ENCODE data around the gene DPYD.
"Not testable (repeated sequence)": the region's sequence is repeated elsewhere in the genome, so short reads cannot be mapped to it uniquely, and the experiment has no call there.

The DPYD gene

DNA sequence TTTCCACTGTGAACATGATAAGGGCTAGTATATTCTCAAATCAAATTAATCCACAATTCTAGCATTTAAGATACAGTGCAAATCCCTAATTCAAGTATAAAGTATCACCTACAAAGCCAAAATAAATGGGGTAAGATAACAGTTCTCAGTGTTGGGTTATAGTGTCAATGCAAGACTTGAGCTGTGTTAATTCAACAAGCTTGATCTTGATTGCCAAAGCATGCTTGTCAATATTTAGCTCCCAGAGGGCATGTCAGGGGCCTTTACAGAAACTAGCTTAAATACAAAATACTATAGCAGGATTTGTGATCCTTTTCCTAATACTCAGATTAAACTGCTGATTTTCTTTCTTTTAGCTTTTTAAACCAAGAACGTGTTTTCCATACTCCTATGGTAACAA lies 658.0 kb downstream of the DPYD start:
- no peak for DNase-seq

DNA sequence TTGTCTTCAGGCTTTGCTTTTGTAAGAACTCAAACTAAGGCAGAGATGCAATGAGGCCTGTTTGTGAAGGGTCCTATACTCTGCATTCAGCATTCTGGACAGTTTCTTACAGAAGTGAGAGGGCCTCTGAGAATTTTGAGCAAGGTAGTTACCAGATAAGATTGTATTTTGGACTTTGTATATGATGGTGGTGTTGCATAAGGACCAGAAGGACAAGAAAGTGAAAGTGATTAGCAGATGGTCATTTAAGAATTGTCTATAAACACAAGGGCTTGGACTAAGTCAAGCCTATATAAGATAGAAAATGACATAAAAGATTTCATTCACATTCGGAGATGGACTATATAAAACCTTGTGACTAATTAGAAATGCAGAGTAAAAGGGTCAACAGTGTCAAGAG lies 662.2 kb downstream of the DPYD start:
- no peak for DNase-seq

DNA sequence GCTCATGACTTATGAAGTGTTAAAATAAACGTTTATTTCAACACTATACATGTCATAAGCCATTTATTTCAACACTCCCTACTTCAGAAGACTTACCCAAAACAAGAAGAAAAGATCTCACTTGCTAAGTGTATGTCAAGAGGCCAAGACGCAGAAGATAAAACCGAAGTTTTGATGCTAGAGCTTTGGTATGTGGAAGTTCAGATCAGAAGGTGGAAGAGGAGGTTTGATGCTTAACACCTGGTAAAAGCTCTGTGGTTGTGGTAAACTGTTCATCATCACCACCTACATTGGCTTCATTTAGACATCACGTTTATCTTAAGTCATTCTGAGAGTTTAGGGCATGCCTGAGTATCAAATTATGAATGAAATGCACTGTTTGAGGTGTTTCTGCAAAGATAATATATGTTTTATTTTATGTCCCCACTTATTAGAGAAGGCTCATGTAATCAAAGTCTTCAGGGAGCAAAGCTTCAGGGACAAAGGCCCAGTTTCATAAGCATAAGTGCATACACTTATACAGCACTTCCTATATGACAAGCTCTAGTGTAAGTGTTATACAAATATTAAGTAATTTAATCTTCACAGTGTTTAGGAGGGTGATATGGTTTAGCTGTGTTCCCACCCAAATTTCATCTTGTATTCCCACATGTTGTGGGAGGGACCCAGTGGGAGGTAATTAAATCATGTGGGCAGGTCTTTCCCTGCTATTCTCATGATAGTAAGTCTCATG lies 665.9 kb downstream of the DPYD start:
- DNase-seq = peak; percentile 3

GRCh38 chr1:97252925-97253324 lies 667.9 kb downstream of the DPYD start:
- DNase-seq = no peak

DNA sequence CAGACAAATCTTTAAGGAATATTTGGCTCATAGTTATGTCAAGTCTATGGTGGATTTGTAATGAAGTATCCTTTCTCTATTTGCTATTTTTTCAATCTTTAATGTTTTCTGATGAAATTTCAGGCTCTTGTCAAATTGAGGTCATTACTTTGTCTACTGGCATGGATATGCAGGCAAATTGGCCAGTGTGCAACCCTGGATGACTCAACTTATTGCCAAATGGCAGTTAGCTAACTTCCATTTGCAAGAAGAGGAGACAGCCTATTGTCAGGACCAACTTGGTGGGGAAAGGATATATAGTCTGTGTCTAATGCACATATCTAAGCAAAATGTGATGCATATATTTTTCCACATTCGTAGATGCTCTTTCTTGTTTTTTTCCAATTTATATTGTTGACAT lies 668.8 kb downstream of the DPYD start:
- peak; percentile 67 for DNase-seq

- peak; percentile 30 for DNase-seq
Observed at GRCh38 chr1:97247196-97247595, 673.6 kb downstream of the DPYD start.

GRCh38 chr1:97245682-97246081 lies 675.2 kb downstream of the DPYD start:
- DNase-seq = no peak

DNA sequence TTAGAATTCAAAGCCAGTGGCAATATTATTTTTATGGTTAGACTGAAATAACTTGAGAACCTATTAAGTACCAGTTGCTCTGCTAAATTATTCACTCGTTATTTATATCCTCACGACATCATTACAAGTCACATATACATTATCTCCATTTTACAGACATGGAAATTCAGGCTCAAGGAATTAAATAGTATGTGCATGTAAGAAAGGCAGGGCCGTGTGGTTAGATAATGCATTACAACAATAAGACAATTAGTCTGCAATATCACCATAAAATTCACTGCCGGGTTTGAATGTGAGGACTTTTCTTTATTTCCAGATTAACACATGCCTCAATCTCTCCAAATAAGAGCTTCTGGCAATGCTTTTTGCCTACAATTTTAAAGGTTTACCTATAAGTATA lies 675.8 kb downstream of the DPYD start:
- no peak for DNase-seq

GRCh38 chr1:97243973-97244560 lies 676.8 kb downstream of the DPYD start:
- DNase-seq = peak; percentile 31

DNA sequence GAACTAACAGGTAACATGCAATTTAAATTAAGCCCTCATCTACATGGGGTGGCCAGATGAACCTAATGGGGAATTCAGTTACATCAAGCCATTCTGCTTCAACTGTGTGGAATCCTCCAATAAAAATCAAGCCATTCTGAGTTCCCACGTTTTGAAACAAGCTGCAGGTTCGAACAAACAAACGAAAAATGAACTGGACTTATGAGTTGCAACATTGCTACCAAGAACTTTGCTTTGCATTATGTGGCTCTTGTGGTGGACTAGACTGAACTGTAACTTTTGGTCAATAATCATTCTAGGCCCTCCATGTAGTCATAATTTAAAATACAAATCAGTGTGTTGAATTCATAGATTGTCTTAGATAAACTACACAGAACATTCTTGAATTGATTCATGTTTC lies 682.0 kb downstream of the DPYD start:
- no peak for DNase-seq

DNA sequence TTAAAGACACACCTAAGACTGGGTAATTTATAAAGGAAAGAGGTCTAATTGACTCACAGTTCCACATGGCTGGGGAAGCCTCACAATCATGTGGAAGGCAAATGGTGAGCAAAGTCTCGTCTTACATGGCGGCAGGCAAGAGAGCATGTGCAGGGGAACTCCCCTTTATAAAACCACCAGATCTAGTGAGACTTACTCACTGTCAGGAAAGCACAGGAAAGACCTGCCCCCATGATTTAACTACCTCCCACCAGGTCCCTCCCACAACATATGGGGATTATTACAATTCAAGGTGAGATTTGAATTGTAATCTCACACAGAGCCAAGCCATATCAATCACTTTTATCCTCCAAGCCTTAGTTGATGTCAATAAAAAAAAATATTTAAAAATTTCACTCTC lies 689.5 kb downstream of the DPYD start:
- not testable (repeated sequence) for DNase-seq

DNA sequence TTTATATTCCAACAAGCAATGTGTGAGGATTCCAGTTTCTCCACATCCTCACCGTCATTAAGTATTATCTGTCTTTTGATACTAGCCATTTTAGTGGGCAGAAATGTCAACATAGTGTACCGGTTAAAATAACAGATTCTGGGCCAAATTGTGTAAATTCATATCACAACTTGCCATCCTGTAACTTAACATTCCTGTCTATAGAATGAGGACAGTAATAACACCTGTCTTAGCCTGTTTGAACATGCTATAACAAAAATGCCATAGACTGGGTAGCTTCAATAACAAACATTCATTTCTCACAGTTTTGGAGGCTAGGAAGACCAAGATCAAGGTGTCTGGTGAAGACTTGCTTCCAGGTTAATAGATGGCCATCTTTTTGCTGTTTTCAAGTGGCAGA lies 708.2 kb downstream of the DPYD start:
- no peak for DNase-seq

GRCh38 chr1:97210307-97210706 lies 710.5 kb downstream of the DPYD start:
- DNase-seq = no peak

DNA sequence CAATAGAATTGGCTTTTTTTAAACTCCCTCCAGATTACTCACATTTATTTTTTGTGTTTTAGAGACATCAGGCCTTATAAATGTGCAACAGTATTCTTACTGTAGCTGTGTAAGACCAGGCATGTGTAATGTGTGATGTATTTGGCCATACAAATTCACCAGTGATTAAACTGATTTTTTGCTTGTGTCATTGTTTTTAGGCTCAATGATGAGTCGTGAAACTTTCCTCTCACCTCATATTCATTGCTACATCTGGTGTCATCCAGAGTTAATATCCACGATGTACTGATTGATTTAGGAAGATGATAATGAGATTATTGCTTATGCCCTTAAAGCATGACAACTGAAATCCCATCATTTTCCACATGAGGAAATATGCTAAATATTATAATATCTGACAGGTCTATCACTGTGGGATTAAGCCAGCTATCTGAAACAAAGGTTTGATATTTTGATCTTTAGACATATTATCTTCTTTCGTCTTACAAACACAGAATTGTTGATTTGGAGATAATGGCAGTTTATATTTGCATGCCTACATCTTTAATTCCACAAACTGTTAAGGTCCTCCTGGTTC lies 711.4 kb downstream of the DPYD start:
- peak; percentile 7 for DNase-seq

DNA sequence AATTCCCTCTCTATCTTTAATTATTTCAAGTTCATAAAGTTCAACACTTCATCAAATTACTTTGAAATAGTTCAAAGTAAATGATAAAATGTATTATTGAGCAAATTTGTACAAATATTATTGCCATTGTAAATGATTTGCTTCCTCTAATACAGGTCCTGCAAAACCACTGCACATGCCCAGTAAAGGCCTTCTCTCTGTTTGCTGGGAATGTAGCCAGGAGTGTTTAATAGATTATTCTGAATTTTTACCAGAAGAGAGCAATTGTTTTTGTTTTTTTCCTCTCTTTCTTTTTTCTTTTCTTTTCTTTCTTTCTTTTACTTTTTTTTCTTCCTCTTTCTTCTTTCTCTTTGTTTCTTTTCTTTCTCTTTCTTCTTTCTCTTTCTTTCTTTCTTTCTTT lies 713.0 kb downstream of the DPYD start:
- no peak for DNase-seq

DNA sequence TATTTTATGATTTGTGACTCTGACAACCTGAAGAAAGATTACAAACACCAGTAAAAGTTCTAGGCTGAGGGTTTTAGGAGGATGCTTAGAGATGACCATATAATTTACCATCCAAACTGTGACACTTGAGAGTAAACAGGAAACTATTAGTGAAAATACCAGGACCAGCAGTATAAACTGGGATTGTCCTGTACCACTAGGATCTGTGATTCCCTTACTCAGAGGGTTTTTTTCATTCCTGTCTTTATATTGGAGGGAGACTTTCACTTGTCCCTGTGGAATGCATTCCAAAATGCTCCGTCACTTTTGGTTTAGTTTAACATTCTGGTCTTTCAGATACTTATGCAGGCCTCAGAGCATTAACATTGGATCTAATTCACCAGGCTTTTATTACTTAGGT lies 716.4 kb downstream of the DPYD start:
- peak; percentile 69 for DNase-seq

DNA sequence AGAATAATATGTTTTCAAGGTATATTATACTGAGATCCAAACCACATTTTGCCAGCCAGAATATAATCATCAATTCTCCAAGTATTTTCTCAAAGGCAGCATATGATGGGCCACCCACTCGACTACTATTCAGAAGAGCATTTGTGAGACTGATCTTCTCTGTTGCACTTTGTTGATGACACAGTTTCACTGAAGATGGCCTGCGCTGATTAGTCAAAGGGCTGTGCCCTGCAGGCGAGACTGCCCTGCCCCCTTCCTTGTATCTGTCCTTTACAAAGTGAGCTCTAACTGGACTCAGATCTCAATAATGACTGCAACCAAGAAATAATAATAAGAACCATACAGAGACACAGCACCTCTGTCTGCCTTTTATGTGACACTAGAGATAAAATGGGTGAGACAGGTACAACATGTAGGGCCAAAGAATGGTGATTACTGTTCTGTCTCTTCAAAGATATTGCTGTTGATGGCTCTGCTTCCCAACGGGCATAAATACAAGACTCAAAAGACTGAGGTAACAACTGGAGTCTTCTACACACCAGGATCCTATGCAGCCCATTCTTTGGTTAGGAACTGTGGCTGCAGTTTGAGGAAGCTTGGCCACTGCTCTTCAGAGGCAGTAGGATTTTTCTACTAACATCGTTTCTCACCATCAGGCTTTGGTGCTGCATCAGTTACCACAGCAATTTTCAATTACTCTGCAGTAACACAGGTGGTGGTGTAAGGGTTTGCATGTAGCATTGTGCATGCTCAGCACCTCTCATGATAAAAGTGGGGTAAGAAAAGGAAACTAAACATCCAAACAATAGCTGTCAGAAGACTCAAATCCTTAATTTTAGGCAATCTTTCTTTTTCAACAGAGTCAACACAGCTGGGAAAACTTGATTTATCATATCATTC lies 718.1 kb downstream of the DPYD start:
- DNase-seq = no peak

GRCh38 chr1:97201641-97202040 lies 719.2 kb downstream of the DPYD start:
- no peak for DNase-seq

GRCh38 chr1:97200595-97200994 lies 720.2 kb downstream of the DPYD start:
- peak; percentile 1 for DNase-seq

GRCh38 chr1:97196825-97197516 lies 723.9 kb downstream of the DPYD start:
- no peak for DNase-seq

DNA sequence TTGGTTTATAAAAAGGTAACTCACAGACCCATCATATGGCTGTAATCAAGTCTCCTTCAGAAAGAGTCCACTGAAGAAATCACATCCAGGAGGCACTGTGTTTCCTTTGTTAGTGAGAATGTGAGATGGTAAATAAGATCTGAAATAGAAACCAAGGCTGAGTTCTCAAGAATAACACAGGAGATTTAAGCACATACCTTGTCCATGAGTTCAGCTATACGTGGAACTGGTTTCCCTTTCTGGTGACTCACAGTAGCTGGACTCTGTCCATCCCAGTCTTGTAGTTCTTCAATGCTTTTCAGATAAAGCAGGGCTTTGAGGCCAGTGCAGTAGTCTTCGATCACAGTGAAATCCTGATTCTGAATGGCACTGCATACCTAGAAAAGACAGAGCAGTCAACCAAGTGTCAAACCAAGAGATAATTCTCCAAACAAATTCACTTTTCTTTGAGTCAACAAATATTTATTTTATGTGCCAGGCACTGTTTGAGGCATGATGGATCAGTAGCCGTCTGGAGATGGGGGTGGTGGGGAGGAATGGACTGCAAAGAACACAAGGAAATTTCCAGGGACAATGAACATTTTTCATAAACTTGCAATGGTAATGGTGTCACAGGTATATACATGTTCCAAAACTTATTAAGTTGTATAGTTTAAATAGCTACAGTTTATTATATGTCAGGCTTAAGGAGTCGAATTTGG lies 727.8 kb downstream of the DPYD start:
- peak; percentile 97 for DNase-seq

DNA sequence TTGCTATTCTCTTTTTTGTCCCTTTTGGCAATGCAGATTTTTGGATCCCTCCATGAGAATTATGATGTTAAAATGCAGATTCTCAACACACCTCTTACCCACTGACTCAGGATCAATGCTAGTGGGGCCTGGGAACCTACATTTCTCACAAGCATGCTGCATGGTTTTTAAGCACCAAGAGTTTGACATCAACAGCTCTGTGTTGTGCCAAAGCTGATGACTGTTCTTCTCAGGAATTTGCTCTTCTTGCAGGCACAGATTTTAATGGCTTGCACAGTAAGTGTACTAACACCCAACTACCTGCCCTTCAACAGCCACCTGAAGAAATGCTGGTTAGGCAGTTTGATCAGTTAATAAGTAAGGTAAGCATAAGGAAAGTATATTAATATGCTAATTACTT lies 730.5 kb downstream of the DPYD start:
- peak; percentile 48 for DNase-seq
